PFSK-1 (cell line): Measurements from ENCODE around the gene RPL36.

Source experiments
- POLR2AphosphoS5 ChIP-seq: IDR thresholded peaks from 2 replicates; pipeline ENCODE4 v1.6.1; 2012; ENCODE audit warnings: low read depth, mild to moderate bottlenecking, control low read depth, low read length, moderate library complexity
- TAF1 ChIP-seq: IDR thresholded peaks from 2 replicates; pipeline ENCODE4 v1.6.1; 2012; ENCODE audit warnings: low read length, control low read depth, borderline replicate concordance; ENCODE audit not compliant: insufficient read depth
- TF ChIP-seq, protein P1 (sequence below), 2 experiments: IDR thresholded peaks; 2 replicates each; pipeline versions ENCODE4 v1.6.1 to v1.8.0; 2011 to 2012; ENCODE audit warnings: low read depth in 2 of 2, low read length in 2 of 2, control low read depth in 1 of 2, inconsistent platforms in 1 of 2, mild to moderate bottlenecking in 1 of 2, moderate library complexity in 1 of 2; ENCODE audit not compliant: insufficient read depth in 1 of 2

DNA sequence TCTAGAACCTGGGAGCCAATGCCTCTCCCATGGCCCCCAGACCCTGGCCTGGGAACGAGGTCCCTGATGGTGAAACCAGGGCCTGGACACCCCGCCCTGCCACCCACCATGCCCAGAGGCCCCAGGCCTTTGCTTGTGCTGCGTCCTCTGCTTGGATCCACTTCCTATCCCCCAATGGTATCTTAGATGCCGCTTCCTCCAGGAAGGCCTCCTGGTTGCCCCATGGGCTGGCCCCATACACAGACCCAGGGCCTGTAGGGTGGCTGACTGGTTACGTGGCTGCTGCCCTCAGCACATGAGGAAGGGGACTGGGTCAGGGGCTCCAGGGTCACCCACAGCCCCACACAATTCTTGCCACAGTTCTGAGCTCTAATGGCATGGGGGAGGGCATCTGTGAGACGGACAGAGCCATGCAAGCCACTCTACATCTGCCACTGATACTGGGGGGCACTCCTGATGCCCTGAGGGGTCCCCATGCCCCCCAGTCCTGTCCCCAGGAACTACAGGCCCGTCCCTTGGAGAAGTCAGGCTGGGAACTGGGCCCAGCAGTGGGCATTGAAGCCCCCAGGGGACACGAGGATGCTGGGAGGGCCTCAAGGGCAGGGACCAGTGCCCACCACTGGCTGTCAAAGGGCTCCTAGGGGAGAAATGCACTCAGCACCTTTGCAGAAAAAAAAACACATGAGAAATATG is 5.0 kb downstream of the RPL36 start:
- TF ChIP-seq POLR2AphosphoS5: no peak
- TF ChIP-seq, protein P1, sequence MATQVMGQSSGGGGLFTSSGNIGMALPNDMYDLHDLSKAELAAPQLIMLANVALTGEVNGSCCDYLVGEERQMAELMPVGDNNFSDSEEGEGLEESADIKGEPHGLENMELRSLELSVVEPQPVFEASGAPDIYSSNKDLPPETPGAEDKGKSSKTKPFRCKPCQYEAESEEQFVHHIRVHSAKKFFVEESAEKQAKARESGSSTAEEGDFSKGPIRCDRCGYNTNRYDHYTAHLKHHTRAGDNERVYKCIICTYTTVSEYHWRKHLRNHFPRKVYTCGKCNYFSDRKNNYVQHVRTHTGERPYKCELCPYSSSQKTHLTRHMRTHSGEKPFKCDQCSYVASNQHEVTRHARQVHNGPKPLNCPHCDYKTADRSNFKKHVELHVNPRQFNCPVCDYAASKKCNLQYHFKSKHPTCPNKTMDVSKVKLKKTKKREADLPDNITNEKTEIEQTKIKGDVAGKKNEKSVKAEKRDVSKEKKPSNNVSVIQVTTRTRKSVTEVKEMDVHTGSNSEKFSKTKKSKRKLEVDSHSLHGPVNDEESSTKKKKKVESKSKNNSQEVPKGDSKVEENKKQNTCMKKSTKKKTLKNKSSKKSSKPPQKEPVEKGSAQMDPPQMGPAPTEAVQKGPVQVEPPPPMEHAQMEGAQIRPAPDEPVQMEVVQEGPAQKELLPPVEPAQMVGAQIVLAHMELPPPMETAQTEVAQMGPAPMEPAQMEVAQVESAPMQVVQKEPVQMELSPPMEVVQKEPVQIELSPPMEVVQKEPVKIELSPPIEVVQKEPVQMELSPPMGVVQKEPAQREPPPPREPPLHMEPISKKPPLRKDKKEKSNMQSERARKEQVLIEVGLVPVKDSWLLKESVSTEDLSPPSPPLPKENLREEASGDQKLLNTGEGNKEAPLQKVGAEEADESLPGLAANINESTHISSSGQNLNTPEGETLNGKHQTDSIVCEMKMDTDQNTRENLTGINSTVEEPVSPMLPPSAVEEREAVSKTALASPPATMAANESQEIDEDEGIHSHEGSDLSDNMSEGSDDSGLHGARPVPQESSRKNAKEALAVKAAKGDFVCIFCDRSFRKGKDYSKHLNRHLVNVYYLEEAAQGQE (IDR thresholded peaks at IDR 0.05; ENCODE audit: insufficient read depth in 1 of 2, low read depth in 2 of 2, low read length in 2 of 2): no peak
- no peak for TF ChIP-seq TAF1
